DOHH2 (cell line): ENCODE measurements around the gene FBP1.

Experiments used
- H3F3A ChIP-seq: fragments of 200-600 bp; sonication (generic), shearing (Covaris generic); 2 replicates; pipeline ENCODE4 v1.6.0; 2016; ENCODE audit warnings: antibody characterized with exemption, mild to moderate bottlenecking; ENCODE audit not compliant: control insufficient read depth, insufficient read depth
- H3K27ac ChIP-seq: fragments of 200-600 bp; sonication (generic); 2 replicates; pipeline ENCODE4 v1.5.1; 2014; ENCODE audit warnings: low read depth, mild to moderate bottlenecking, low read length, moderate library complexity
- H3K27me3 ChIP-seq: fragments of 200-600 bp; sonication (generic); 2 replicates; pipeline ENCODE4 v1.6.1; 2014; ENCODE audit warnings: mild to moderate bottlenecking, low read length, mixed read lengths; ENCODE audit not compliant: control insufficient read depth
- H3K36me3 ChIP-seq: fragments of 200-600 bp; sonication (generic); 2 replicates; pipeline ENCODE4 v1.6.1; 2014; ENCODE audit warnings: mild to moderate bottlenecking, low read length, moderate library complexity, mixed read lengths; ENCODE audit not compliant: control insufficient read depth
- H3K4me1 ChIP-seq: fragments of 200-600 bp; sonication (generic); 2 replicates; pipeline ENCODE4 v1.6.1; 2014; ENCODE audit warnings: mild to moderate bottlenecking, low read length, mixed read lengths; ENCODE audit not compliant: control insufficient read depth
- H3K4me2 ChIP-seq: fragments of 200-600 bp; sonication (generic); 2 replicates; pipeline ENCODE4 v1.6.0; 2014; ENCODE audit warnings: mild to moderate bottlenecking, low read length, moderate library complexity
- H3K4me3 ChIP-seq: fragments of 200-600 bp; sonication (generic); 2 replicates; pipeline ENCODE4 v1.5.1; 2014; ENCODE audit warnings: mild to moderate bottlenecking, low read length, mixed read lengths
- H3K79me2 ChIP-seq: fragments of 200-600 bp; sonication (generic); 2 replicates; pipeline ENCODE4 v1.6.1; 2014; ENCODE audit warnings: mild to moderate bottlenecking, low read length, mixed read lengths; ENCODE audit not compliant: control insufficient read depth
- H3K9me2 ChIP-seq: fragments of 200-600 bp; sonication (generic); replicated peaks from 2 replicates; pipeline ENCODE4 v1.6.1; 2014; ENCODE audit warnings: mild to moderate bottlenecking, low read length, mixed read lengths; ENCODE audit not compliant: control insufficient read depth
- H3K9me3 ChIP-seq: fragments of 200-600 bp; sonication (generic); 2 replicates; pipeline ENCODE4 v1.6.1; 2014; ENCODE audit warnings: antibody characterized with exemption, low read length, mixed read lengths; ENCODE audit not compliant: control insufficient read depth, insufficient read depth
- H4K20me1 ChIP-seq: fragments of 200-600 bp; sonication (generic); 2 replicates; pipeline ENCODE4 v1.6.0; 2014; ENCODE audit warnings: low read depth, mild to moderate bottlenecking, antibody characterized with exemption, low read length, moderate library complexity; ENCODE audit not compliant: control insufficient read depth, insufficient read depth
- CTCF ChIP-seq: fragments of 200-600 bp; sonication (generic); IDR thresholded peaks from one replicate; pipeline ENCODE4 v1.5.1; 2014; ENCODE audit warnings: antibody characterized with exemption, mild to moderate bottlenecking, low read depth, low read length; ENCODE audit not compliant: poor library complexity, severe bottlenecking
- EZH2phosphoT487 ChIP-seq: fragments of 200-600 bp; sonication (generic); IDR thresholded peaks from 2 replicates; pipeline ENCODE4 v1.6.1; 2017; ENCODE audit warnings: borderline replicate concordance, mild to moderate bottlenecking, antibody characterized with exemption, low read length, moderate library complexity, mixed read lengths

The FBP1 gene

GRCh38 chr9:94606646-94607422, 32.5 kb downstream of the FBP1 start:
- H4K20me1 ChIP-seq = no peaks in the 10 kb centered on the region
- H3K9me3 ChIP-seq = no peaks in the 10 kb centered on the region
- H3K36me3 ChIP-seq = no peaks in the 10 kb centered on the region
- peaks cover 31% of the 10 kb centered on the region for H3K27me3 ChIP-seq
- no peak overlapping the region for H3K4me2 ChIP-seq
- H3K4me3 ChIP-seq = no peak overlapping the region
- no peak for TF ChIP-seq EZH2phosphoT487
- TF ChIP-seq CTCF = no peak
- H3K4me1 ChIP-seq = no peaks in the 10 kb centered on the region
- H3K9me2 ChIP-seq = no peaks in the 10 kb centered on the region
- H3F3A ChIP-seq = no peaks in the 10 kb centered on the region
- no peaks in the 10 kb centered on the region for H3K79me2 ChIP-seq
- no peak overlapping the region for H3K27ac ChIP-seq

DNA sequence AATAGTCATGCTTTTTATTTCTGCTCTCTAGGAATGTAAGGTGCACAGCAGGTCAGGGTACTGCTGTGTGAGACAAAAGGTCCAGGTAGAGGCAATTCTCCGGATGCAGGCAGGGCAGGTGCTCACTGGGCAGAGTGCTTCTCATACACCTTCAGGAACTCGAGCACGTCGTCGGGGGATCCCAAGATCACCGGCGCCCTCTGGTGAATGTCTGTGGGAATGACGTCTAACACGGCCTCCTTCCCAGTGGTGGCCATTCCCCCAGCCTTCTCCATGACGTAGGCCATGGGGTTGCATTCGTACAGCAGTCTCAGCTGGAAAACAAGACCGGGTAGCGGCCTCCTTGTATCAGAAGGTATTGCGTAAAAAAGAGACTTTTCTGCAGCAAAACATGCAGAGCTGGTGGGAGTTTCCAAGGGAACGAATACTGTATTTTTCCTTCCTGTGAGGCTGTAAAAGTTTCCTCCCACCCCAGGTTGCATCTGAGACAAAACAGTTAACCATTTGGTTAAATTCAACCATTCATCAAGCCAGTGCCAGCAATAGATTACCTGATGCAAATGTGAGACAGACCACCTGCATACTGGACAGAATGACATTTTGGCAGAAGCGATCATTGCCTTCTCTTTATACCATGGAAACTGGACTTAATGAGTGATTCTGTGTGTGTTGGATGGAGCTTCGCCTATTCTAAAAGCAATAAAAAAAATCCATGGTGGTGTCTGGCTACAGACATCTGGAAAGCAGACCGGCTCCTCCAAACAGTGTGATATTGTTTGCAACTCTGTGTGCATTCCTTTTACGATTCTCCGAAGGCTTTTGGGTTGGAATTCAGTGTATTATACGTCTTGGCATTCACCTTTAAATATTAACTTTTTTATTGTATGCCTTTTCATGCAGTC, 35.8 kb downstream of the FBP1 start:
- Histone ChIP-seq H3K9me2 (no peaks in the 10 kb centered on the region), H3K9me3 (no peaks in the 10 kb centered on the region), H3K4me3 (no peak overlapping the region), H3F3A (no peaks in the 10 kb centered on the region), H3K27me3 (peaks cover 26% of the 10 kb centered on the region), H3K79me2 (no peaks in the 10 kb centered on the region), H4K20me1 (no peaks in the 10 kb centered on the region), H3K4me2 (no peak overlapping the region), H3K4me1 (no peaks in the 10 kb centered on the region), H3K36me3 (no peaks in the 10 kb centered on the region), H3K27ac (no peak overlapping the region)
- TF ChIP-seq CTCF (peak; percentile 85), EZH2phosphoT487 (no peak)

GRCh38 chr9:94602666-94603065, 36.7 kb downstream of the FBP1 start:
- Histone ChIP-seq H3K4me2 (no peak overlapping the region), H4K20me1 (no peaks in the 10 kb centered on the region), H3K27ac (no peak overlapping the region), H3K27me3 (peaks cover 18% of the 10 kb centered on the region), H3K4me1 (no peaks in the 10 kb centered on the region), H3K36me3 (no peaks in the 10 kb centered on the region), H3K9me3 (no peaks in the 10 kb centered on the region), H3K9me2 (no peaks in the 10 kb centered on the region), H3K79me2 (no peaks in the 10 kb centered on the region), H3K4me3 (no peak overlapping the region), H3F3A (no peaks in the 10 kb centered on the region)
- no peak for TF ChIP-seq CTCF
- TF ChIP-seq EZH2phosphoT487 = no peak
